KMS-11 (cell line): Measurements from ENCODE around the gene MSMO1.
A peak's percentile ranks its signal among the peaks of the same experiment; 100 is the strongest.

ENCODE experiments used
- H2AFZ ChIP-seq: fragments of 200-600 bp; sonication (generic); 2 replicates; pipeline ENCODE4 v1.6.1; 2016; ENCODE audit warnings: antibody characterized with exemption, mixed run types, low read depth
- H3K27ac ChIP-seq: fragments of 200-600 bp; sonication (generic); 2 replicates; pipeline ENCODE4 v1.6.1; 2016; ENCODE audit warnings: mild to moderate bottlenecking, mixed run types
- H3K27me3 ChIP-seq: fragments of 200-600 bp; sonication (generic); 2 replicates; pipeline ENCODE4 v1.6.1; 2017; ENCODE audit warnings: mild to moderate bottlenecking, low read depth, mixed run types, moderate library complexity; ENCODE audit not compliant: insufficient read depth
- H3K36me3 ChIP-seq: fragments of 200-600 bp; sonication (generic); 2 replicates; pipeline ENCODE4 v1.6.1; 2017; ENCODE audit warnings: mild to moderate bottlenecking, mixed run types; ENCODE audit not compliant: insufficient read depth
- H3K4me1 ChIP-seq: fragments of 200-600 bp; sonication (generic); 2 replicates; pipeline ENCODE4 v1.6.1; 2016; ENCODE audit warnings: mild to moderate bottlenecking, low read depth, mixed run types; ENCODE audit not compliant: poor library complexity, severe bottlenecking
- H3K4me2 ChIP-seq: fragments of 200-600 bp; sonication (generic); 2 replicates; pipeline ENCODE4 v1.7.0; 2016; ENCODE audit warnings: mild to moderate bottlenecking, mixed run types
- H3K4me3 ChIP-seq: fragments of 200-600 bp; sonication (generic); IDR thresholded peaks from 2 replicates; pipeline ENCODE4 v1.6.1; 2017; ENCODE audit warnings: low read depth, low read length, mixed read lengths; ENCODE audit not compliant: insufficient read depth
- H3K79me2 ChIP-seq: fragments of 200-600 bp; sonication (generic); 2 replicates; pipeline ENCODE4 v1.6.1; 2016; ENCODE audit warnings: low read depth, mixed run types; ENCODE audit not compliant: insufficient read depth
- H3K9ac ChIP-seq: fragments of 200-600 bp; sonication (generic); 2 replicates; pipeline ENCODE4 v1.6.1; 2016; ENCODE audit warnings: mild to moderate bottlenecking, mixed run types
- H4K20me1 ChIP-seq: fragments of 200-600 bp; sonication (generic); 2 replicates; pipeline ENCODE4 v1.6.1; 2016; ENCODE audit warnings: mild to moderate bottlenecking, mixed run types; ENCODE audit not compliant: insufficient read depth
- TF ChIP-seq, protein P1 (sequence below): fragments of 200-600 bp; sonication (generic); conservative IDR thresholded peaks from 2 replicates; pipeline ENCODE4 v1.6.1; 2017; ENCODE audit warnings: low read depth, mild to moderate bottlenecking, antibody characterized with exemption, low read length, moderate library complexity, mixed read lengths

Gene MSMO1

DNA sequence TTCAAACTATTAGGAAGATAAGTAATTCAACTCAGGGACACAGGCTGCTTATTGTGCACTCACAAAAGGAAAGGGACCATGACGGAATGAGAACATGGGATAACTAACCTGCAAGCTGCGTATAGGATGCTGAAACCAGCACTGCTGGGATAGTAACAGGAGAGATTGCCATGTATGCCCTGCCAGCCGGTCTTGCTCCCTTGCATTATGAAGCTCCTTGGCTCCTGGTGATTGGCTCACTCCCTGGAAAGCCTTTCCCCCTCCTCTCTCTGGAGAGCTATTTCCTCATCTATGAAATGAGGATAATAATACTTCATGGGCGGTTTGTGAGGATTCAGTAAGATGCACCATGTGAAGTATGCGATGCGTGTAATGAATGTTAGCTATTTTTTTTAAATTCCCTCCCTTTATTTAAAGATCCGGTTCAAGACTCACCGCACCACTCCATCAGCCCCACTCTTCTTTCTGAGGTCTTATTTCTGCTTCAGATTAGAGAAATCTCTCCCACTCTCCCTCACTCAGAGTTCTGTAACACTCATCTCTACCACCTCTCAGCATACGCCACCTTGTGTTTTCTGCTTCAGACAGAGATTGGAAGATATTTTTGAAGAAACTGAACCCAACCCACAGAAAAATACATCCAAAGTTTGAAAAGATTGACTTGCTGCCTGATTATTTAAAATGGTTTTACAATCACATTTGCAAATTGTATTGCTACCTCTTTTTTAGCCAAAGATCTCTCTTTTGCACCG, 18.4 kb downstream of the MSMO1 start:
- Histone ChIP-seq H3K27ac (no peak overlapping the region), H4K20me1 (0 out of 2 replicates have a peak, but pooled peaks cover 3% of the 10 kb centered on the region), H3K4me2 (no peak overlapping the region), H3K79me2 (no peaks in the 10 kb centered on the region), H3K4me3 (no peak overlapping the region), H3K27me3 (no peaks in the 10 kb centered on the region), H3K4me1 (no peaks in the 10 kb centered on the region), H2AFZ (no peak overlapping the region), H3K36me3 (no peaks in the 10 kb centered on the region), H3K9ac (no peak overlapping the region)
- TF ChIP-seq, protein P1, sequence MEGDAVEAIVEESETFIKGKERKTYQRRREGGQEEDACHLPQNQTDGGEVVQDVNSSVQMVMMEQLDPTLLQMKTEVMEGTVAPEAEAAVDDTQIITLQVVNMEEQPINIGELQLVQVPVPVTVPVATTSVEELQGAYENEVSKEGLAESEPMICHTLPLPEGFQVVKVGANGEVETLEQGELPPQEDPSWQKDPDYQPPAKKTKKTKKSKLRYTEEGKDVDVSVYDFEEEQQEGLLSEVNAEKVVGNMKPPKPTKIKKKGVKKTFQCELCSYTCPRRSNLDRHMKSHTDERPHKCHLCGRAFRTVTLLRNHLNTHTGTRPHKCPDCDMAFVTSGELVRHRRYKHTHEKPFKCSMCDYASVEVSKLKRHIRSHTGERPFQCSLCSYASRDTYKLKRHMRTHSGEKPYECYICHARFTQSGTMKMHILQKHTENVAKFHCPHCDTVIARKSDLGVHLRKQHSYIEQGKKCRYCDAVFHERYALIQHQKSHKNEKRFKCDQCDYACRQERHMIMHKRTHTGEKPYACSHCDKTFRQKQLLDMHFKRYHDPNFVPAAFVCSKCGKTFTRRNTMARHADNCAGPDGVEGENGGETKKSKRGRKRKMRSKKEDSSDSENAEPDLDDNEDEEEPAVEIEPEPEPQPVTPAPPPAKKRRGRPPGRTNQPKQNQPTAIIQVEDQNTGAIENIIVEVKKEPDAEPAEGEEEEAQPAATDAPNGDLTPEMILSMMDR: no peak

DNA sequence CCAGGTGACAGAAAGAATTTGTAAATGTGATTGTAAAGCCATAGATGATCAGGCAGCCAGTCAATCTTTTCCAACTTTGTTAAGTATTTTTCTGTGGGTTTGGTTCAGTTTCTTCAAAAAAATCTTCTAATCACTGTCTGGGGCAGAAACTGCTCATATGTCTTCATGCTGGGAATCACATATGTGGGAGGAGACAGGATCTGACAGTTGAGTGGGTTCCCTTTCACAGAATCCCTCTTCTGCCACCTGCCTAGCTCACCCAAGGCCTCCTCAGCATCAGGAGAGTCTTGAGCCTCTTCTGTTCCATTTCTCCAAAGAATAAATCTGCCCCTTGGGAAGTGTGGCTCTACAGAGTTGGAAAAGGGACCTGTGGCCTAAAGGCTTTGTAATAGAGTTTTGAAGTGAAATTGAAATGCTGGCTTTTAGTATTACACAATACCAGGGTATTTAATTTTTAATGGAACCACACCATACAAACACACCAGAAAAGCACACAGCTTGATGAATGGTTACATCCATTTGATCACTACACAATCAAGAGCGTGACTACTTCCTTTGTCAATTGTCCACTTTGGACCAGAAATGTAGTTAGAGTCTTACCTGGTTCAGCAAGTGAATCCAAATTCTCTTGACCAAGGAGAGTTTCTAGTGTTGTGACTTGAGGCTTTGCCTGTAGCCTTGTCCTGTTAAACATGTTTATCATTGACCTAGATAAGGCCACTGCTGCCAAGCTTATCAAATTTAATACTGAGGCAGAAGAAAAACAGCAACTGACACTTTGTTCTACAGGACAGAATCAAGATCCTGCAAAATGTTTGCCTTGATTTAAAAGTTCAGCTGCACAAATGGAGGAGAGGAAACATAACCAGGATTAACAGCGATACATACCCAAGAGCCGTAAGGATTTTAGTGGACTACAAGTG, 20.4 kb downstream of the MSMO1 start:
- TF ChIP-seq, protein P1: no peak
- no peaks in the 10 kb centered on the region for H3K4me1 ChIP-seq
- no peak overlapping the region for H3K27ac ChIP-seq
- no peaks in the 10 kb centered on the region for H3K36me3 ChIP-seq
- 0 out of 2 replicates have a peak, but pooled peaks cover 3% of the 10 kb centered on the region for H4K20me1 ChIP-seq
- no peak overlapping the region for H2AFZ ChIP-seq
- no peaks in the 10 kb centered on the region for H3K79me2 ChIP-seq
- H3K4me3 ChIP-seq: no peak overlapping the region
- no peaks in the 10 kb centered on the region for H3K27me3 ChIP-seq
- H3K4me2 ChIP-seq: no peak overlapping the region
- no peak overlapping the region for H3K9ac ChIP-seq

DNA sequence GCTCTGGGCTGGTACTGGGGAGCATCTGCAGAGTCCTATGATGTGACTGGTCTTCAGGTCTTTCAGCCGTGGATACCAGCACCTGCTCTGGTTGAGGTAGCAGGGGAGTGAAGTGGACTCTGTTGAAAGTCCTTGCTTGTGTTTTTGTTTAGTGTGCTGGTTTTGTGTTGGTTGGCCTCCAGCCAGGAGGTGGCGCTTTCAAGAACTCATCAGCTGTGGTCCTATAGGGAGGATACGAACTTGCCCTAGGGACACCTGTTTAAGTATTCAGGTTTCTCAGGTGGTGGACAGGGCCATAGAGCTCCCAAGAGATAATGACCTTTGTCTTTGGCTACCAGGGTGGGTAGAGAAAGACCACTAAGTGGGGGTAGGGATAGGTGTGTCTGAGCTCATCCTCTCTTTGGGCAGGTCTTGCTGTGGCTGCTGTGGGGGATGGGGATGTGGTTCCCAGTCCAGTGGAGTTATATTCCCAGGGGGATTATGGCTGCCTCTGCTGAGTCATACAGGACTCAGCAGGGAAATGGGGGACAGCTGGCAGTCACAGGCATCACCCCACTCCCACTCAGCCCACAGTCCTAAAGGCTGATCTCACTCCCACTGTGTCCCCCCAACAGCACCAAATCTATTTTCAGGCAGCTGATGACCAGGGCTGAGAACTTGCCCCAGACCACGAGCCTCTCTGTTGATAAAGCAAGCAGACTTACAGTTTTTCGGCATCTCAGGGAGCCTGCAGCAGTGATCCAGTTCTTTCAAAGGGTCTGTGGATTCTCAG, 24.1 kb downstream of the MSMO1 start:
- Histone ChIP-seq H3K36me3 (no peaks in the 10 kb centered on the region), H3K27ac (no peak overlapping the region), H3K4me1 (no peaks in the 10 kb centered on the region), H2AFZ (no peak overlapping the region), H3K9ac (no peak overlapping the region), H3K27me3 (no peaks in the 10 kb centered on the region), H3K4me3 (no peak overlapping the region), H3K4me2 (no peak overlapping the region), H3K79me2 (no peaks in the 10 kb centered on the region), H4K20me1 (no peaks in the 10 kb centered on the region)
- TF ChIP-seq, protein P1: no peak

DNA sequence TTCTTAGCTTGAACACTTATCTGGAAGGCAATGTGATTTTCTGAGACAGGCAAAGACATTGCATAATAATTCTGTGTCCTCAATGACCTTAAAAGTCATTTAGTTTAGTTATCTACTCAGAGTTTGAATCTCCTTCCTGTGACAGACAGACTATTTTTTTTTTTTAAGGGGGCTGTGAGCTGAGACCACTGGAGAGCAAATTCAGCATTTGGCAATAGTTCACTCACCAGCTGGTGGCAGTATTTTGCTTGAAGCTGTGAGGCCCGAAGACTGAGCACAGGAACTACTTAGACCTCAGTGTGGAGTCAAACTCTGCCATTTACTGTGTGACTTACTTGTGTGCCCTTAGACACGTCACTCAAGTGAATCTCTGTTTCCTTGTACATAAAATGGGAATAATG, 28.4 kb downstream of the MSMO1 start:
- no peaks in the 10 kb centered on the region for H3K36me3 ChIP-seq
- TF ChIP-seq, protein P1: peak; percentile 53
- H2AFZ ChIP-seq: peak overlapping the region; percentile 28; the same call in 1 of the 2 replicates
- H3K4me2 ChIP-seq: no peak overlapping the region
- no peaks in the 10 kb centered on the region for H3K27me3 ChIP-seq
- H4K20me1 ChIP-seq: no peaks in the 10 kb centered on the region
- no peak overlapping the region for H3K9ac ChIP-seq
- no peaks in the 10 kb centered on the region for H3K79me2 ChIP-seq
- H3K27ac ChIP-seq: no peak overlapping the region
- H3K4me3 ChIP-seq: no peak overlapping the region
- no peaks in the 10 kb centered on the region for H3K4me1 ChIP-seq
